ENCODE results near the gene CSF2.
"Not testable (repeated sequence)": the region's sequence is repeated elsewhere in the genome, so short reads cannot be mapped to it uniquely, and the experiment has no call there.

The CSF2 gene

DNA sequence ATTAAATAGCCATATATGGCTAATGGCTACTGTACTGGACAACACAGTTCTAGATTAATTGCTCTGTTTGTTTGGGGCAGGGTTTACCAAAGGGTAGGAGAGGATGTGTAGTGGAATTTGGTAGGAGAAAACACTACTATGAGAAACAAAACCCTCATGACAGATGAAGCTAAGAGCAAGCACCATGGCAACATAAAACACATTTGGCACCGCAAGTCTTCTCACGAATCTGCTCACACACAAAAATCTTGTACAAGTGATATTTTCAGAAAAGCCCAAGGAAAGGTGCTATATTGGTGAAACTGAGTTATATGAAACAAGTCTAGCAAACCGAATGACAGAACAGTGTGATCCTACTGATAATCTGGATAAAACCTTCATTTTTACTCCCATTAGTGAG, 38.5 kb downstream of the CSF2 start:
- in situ Hi-C loops (cut with MboI; ENCODE audit: low pct_unique_long_range_greater_than_20kb, low sequenced_read_pairs, unreplicated experiment): no loop called here
- TF ChIP-seq CTCF (IDR thresholded peaks at IDR 0.05; ENCODE audit: extremely low read depth, insufficient read depth, missing control alignments): no peak
- DNase-seq (ENCODE audit: low spot score): no peak

DNA sequence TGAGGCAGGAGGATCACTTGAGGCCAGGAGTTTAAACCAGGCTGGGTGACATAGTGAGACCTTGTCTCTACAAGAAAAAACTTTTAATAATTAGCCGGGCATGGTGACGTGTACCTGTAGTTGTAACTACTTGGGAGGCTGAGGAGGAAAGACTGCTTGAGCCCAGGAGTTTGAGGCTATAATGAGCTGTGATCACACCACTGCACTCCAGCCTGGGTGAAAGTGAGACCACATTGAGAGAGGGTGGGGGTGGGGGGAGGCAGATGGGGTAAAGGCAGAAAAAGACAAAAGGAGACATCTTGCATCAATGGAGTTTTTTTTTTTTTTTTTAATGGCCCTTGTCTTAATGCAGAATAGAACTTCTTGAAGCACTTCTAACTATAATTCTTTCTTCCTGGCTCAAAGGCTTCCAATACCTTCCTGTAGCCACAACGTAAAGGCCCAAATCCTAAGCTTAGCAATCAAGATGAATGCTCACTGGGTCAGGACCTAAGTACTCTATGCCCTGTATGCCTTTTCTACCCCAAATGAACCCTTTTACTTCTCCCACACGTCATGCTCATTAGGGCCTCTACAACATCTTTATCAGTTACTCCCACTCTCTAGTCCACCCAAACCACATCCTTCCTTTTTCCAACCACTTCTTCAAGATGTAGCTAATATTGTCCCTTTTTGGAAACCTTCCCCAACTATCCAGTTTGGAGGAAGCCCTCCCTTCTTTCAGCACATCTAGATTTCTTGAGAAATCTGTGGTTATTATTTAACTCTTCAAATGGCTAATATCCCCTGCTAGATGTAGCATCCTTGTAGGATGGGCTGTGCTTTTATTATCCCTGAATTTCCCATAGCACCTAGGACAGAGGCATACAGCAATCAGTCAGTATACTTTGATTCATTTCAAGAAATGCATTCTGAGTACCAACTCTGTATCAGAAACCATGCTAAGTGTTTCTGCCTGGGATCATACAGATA, 40.8 kb downstream of the CSF2 start:
- DNase-seq (ENCODE audit: low spot score): no peak
- no peak for TF ChIP-seq CTCF (IDR thresholded peaks at IDR 0.05; ENCODE audit: extremely low read depth, insufficient read depth, missing control alignments)
- in situ Hi-C loops (cut with MboI; ENCODE audit: low pct_unique_long_range_greater_than_20kb, low sequenced_read_pairs, unreplicated experiment): no loop called here

GRCh38 chr5:132115375-132115774, 41.8 kb downstream of the CSF2 start:
- no peak for DNase-seq (ENCODE audit: low spot score)
- in situ Hi-C loops (cut with MboI; ENCODE audit: low pct_unique_long_range_greater_than_20kb, low sequenced_read_pairs, unreplicated experiment): no loop called here
- no peak for TF ChIP-seq CTCF (IDR thresholded peaks at IDR 0.05; ENCODE audit: extremely low read depth, insufficient read depth, missing control alignments)

DNA sequence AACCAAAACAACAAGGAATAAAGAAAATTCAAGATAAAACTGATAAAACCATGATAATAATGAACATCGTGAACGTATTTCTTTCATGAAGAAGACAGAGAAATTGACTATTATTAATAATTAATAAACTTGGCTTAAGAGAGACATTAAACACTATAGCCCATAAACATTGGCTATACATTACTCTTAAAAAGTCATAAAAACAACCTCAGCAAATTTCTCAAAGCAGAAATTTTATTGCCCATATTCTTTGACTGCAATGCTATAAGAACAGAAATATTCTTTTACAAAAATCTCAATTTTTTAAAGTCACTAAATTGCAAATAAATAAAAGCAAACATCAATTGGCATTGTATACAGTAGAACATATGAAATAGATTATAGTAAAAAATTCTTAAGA, 42.5 kb downstream of the CSF2 start:
- TF ChIP-seq CTCF (IDR thresholded peaks at IDR 0.05; ENCODE audit: extremely low read depth, insufficient read depth, missing control alignments): no peak
- in situ Hi-C loops (cut with MboI; ENCODE audit: low pct_unique_long_range_greater_than_20kb, low sequenced_read_pairs, unreplicated experiment): no loop called here

GRCh38 chr5:132116909-132117489, 43.4 kb downstream of the CSF2 start:
- in situ Hi-C loops (cut with MboI; ENCODE audit: low pct_unique_long_range_greater_than_20kb, low sequenced_read_pairs, unreplicated experiment); DNase-seq (ENCODE audit: low spot score): not testable (repeated sequence)

More for the DNA sequence above, 42.5 kb downstream of the CSF2 start:
- DNase-seq (ENCODE audit: low spot score): no peak

GRCh38 chr5:132120717-132121116, 47.1 kb downstream of the CSF2 start:
- in situ Hi-C loops (cut with MboI; ENCODE audit: low pct_unique_long_range_greater_than_20kb, low sequenced_read_pairs, unreplicated experiment): not testable (repeated sequence)

GRCh38 chr5:132122971-132123370, 49.4 kb downstream of the CSF2 start:
- DNase-seq (ENCODE audit: low spot score); in situ Hi-C loops (cut with MboI; ENCODE audit: low pct_unique_long_range_greater_than_20kb, low sequenced_read_pairs, unreplicated experiment): not testable (repeated sequence)

More at GRCh38 chr5:132120717-132121116, 47.1 kb downstream of the CSF2 start:
- DNase-seq (ENCODE audit: low spot score): not testable (repeated sequence)

DNA sequence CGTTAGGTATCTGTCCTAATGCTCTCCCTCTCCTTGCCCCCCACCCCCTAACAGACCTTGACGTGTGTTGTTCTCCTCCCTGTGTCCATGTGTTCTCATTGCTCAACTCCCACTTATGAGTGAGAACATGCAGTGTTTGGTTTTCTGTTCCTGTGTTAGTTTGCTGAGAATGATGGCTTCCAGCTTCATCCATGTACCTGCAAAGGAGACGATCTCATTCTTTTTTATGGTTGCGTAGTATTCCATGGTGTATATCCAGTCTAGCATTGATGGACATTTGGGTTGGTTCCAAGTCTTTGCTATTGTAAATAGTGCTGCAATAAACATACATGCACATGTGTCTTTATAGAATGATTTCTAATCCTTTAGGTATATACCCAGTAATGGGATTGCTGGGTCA, 50.0 kb downstream of the CSF2 start:
- DNase-seq (ENCODE audit: low spot score); in situ Hi-C loops (cut with MboI; ENCODE audit: low pct_unique_long_range_greater_than_20kb, low sequenced_read_pairs, unreplicated experiment): not testable (repeated sequence)
